ENCODE results near the gene LIN7B.

LIN7B gene

GRCh38 chr19:49129238-49129583 is 15.0 kb downstream of the LIN7B start:
- 0 out of 2 replicates have a peak, but pooled peaks cover 3% of the 10 kb centered on the region for H3F3A ChIP-seq (ENCODE audit: control insufficient read depth, insufficient read depth)
- no peak overlapping the region for H3K4me3 ChIP-seq (ENCODE audit: low read length)
- TF ChIP-seq CTCF (IDR thresholded peaks at IDR 0.05; ENCODE audit: low read depth, low read length, poor library complexity, severe bottlenecking) (no peak), EZH2phosphoT487 (IDR thresholded peaks at IDR 0.05; ENCODE audit: borderline replicate concordance, low read length) (no peak)
- H3K9me3 ChIP-seq (ENCODE audit: control insufficient read depth, insufficient read depth, low read length), result no peaks in the 10 kb centered on the region
- no peaks in the 10 kb centered on the region for H3K79me2 ChIP-seq (ENCODE audit: control insufficient read depth, low read length)
- no peaks in the 10 kb centered on the region for H4K20me1 ChIP-seq (ENCODE audit: control insufficient read depth, insufficient read depth, low read depth, low read length)
- peak overlapping the region; percentile 87; the same call in 1 of the 2 replicates for H3K4me2 ChIP-seq (ENCODE audit: low read length)
- H3K36me3 ChIP-seq (ENCODE audit: control insufficient read depth, low read length), result no peaks in the 10 kb centered on the region
- H3K27me3 ChIP-seq (ENCODE audit: control insufficient read depth, low read length), result no peaks in the 10 kb centered on the region; the same call in 1 of the 2 replicates
- H3K9me2 ChIP-seq (replicated peaks; ENCODE audit: control insufficient read depth, low read length), result no peaks in the 10 kb centered on the region
- peaks cover 13% of the 10 kb centered on the region for H3K4me1 ChIP-seq (ENCODE audit: control insufficient read depth, low read length)
- H3K27ac ChIP-seq (ENCODE audit: low read depth, low read length), result no peak overlapping the region

GRCh38 chr19:49130325-49130724 is 16.2 kb downstream of the LIN7B start:
- Histone ChIP-seq H3K9me3 (ENCODE audit: control insufficient read depth, insufficient read depth, low read length) (no peaks in the 10 kb centered on the region), H3K27me3 (ENCODE audit: control insufficient read depth, low read length) (no peaks in the 10 kb centered on the region), H3K79me2 (ENCODE audit: control insufficient read depth, low read length) (no peaks in the 10 kb centered on the region), H3K27ac (ENCODE audit: low read depth, low read length) (no peak overlapping the region), H3K4me2 (ENCODE audit: low read length) (no peak overlapping the region), H4K20me1 (ENCODE audit: control insufficient read depth, insufficient read depth, low read depth, low read length) (no peaks in the 10 kb centered on the region), H3K4me1 (ENCODE audit: control insufficient read depth, low read length) (peaks cover 13% of the 10 kb centered on the region), H3F3A (ENCODE audit: control insufficient read depth, insufficient read depth) (0 out of 2 replicates have a peak, but pooled peaks cover 3% of the 10 kb centered on the region), H3K4me3 (ENCODE audit: low read length) (no peak overlapping the region), H3K36me3 (ENCODE audit: control insufficient read depth, low read length) (no peaks in the 10 kb centered on the region), H3K9me2 (replicated peaks; ENCODE audit: control insufficient read depth, low read length) (no peaks in the 10 kb centered on the region)
- TF ChIP-seq CTCF (IDR thresholded peaks at IDR 0.05; ENCODE audit: low read depth, low read length, poor library complexity, severe bottlenecking) (no peak), EZH2phosphoT487 (IDR thresholded peaks at IDR 0.05; ENCODE audit: borderline replicate concordance, low read length) (no peak)

GRCh38 chr19:49132974-49133609 is 18.9 kb downstream of the LIN7B start:
- Histone ChIP-seq H3F3A (ENCODE audit: control insufficient read depth, insufficient read depth) (0 out of 2 replicates have a peak, but pooled peaks cover 3% of the 10 kb centered on the region), H3K9me2 (replicated peaks; ENCODE audit: control insufficient read depth, low read length) (no peaks in the 10 kb centered on the region), H4K20me1 (ENCODE audit: control insufficient read depth, insufficient read depth, low read depth, low read length) (no peaks in the 10 kb centered on the region), H3K9me3 (ENCODE audit: control insufficient read depth, insufficient read depth, low read length) (no peaks in the 10 kb centered on the region), H3K36me3 (ENCODE audit: control insufficient read depth, low read length) (no peaks in the 10 kb centered on the region), H3K4me1 (ENCODE audit: control insufficient read depth, low read length) (peaks cover 11% of the 10 kb centered on the region), H3K4me2 (ENCODE audit: low read length) (no peak overlapping the region), H3K27ac (ENCODE audit: low read depth, low read length) (no peak overlapping the region), H3K79me2 (ENCODE audit: control insufficient read depth, low read length) (no peaks in the 10 kb centered on the region), H3K4me3 (ENCODE audit: low read length) (no peak overlapping the region), H3K27me3 (ENCODE audit: control insufficient read depth, low read length) (no peaks in the 10 kb centered on the region)
- TF ChIP-seq CTCF (IDR thresholded peaks at IDR 0.05; ENCODE audit: low read depth, low read length, poor library complexity, severe bottlenecking), result no peak
- TF ChIP-seq EZH2phosphoT487 (IDR thresholded peaks at IDR 0.05; ENCODE audit: borderline replicate concordance, low read length), result no peak

Data from DOHH2 (cell line).